Measurements from ENCODE around the gene TNF.

TNF gene

DNA sequence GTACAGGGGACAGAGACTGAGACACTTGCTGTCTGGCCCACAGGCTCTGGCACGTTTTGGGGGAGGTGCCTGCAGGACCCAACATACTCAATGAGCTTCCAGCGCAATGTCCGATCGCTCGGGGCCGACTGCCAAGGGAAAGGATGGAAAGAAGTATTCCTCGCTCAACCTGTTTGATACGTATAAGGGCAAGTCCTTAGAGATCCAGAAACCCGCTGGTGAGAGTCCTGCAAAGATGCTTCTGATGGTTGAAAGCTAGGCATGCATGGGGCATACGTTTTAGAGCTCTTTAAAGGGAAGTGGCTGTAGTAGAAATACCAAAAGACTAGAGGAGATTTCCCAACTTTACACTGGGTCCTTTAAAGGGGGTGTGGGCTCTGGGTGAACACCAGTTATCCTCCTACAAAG is 47.3 kb downstream of the TNF start:
- DNase-seq (ENCODE audit: low read depth in 4 of 4, low spot score in 1 of 4) = no peak

DNA sequence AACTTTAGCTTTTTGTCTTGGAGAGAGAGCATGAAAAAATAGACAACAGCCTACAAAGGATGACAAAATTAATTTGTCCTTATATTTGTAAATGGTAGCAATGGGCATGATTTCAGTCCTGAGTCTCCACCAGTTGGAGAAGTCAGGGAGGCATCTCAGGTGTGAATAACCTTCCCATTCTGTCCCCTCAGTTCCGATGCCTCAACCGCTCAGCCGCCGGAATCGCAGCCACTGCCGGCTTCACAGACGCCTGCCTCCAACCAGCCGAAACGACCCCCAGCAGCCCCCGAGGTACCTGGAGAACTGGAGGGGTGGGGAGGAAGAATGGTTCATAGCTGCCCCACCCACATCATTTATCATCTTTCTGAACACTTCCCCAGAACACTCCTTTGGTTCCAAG is 48.7 kb downstream of the TNF start:
- no peak for DNase-seq (ENCODE audit: low read depth in 4 of 4, low spot score in 1 of 4)

DNA sequence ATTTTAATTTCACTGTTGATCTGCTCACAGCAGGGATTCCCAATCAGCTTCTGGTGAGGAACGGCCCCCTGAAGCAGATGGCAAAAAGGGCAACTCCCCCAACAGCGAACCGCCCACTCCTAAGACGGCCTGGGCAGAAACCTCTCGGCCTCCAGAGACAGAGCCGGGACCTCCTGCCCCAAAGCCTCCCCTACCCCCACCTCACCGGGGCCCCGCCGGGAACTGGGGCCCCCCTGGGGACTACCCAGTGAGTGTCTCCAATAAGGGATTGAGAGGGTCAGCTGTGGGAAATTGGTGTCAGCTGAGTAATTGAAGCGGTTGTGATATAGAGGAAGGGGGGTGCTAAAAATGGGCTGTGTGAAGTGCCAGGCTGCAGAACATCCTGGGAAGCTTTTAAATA is 51.6 kb downstream of the TNF start:
- DNase-seq (ENCODE audit: low read depth in 4 of 4, low spot score in 1 of 4) = no peak

DNA sequence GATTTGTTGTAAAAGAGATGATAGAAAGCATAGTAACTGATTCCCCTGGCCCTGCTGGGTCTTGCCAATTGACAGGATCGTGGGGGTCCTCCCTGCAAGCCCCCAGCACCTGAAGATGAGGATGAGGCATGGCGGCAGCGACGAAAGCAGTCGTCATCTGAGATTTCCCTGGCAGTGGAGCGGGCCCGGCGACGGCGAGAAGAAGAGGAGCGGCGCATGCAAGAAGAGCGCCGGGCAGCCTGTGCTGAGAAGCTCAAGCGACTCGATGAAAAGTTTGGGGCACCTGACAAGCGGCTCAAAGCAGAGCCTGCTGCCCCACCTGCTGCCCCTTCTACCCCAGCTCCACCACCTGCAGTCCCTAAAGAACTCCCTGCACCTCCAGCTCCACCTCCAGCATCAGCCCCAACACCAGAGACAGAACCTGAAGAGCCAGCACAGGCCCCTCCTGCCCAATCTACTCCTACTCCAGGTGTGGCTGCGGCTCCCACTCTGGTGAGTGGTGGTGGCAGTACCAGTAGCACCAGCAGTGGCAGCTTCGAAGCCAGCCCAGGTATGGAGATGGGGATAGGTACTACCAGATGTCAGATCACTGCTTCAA is 52.4 kb downstream of the TNF start:
- no peak for DNase-seq (ENCODE audit: low read depth in 4 of 4, low spot score in 1 of 4)

All from stimulated activated CD4-positive, alpha-beta T cell treated with anti-CD3 and anti-CD28 coated beads, Interleukin-1b, Interleukin-23, amount 100 ng/mL, for 24 hours (primary cell).